ENCODE results near the gene LRIG2. TPM values are rescaled to one million over a fixed set of nuclear protein-coding genes. Genes with fewer than 3 reads are reported as not detected.

Gene LRIG2
- total and polyA plus RNA-seq, 5 donors = 4.3 to 11.1 (median 9.4) TPM

GRCh38 chr1:113128116-113128515 is 55.1 kb downstream of the LRIG2 start:
- no peaks in the 10 kb centered on the region for H3K9me3 ChIP-seq (ENCODE audit: control insufficient read depth, low read length)
- no peak overlapping the region for H3K27ac ChIP-seq (ENCODE audit: low read length)
- DNase-seq (no peak), ATAC-seq (no peak)
- intact Hi-C loops (cut with DNase I) = no loop called here
- 93% methylated on average over 2 of the region's 2 CpGs for WGBS
- no peaks in the 10 kb centered on the region for H3K27me3 ChIP-seq (ENCODE audit: control insufficient read depth, insufficient read depth)
- no peaks in the 10 kb centered on the region for H3K4me1 ChIP-seq (ENCODE audit: control insufficient read depth, insufficient read depth, low read length)
- no peak overlapping the region for H3K4me3 ChIP-seq (ENCODE audit: low read length)

GRCh38 chr1:113129529-113130185 is 56.7 kb downstream of the LRIG2 start:
- H3K27me3 ChIP-seq (ENCODE audit: control insufficient read depth, insufficient read depth) = no peaks in the 10 kb centered on the region
- ATAC-seq = peak; percentile 39 to 46
- H3K4me1 ChIP-seq (ENCODE audit: control insufficient read depth, insufficient read depth, low read length) = no peaks in the 10 kb centered on the region
- no peak overlapping the region for H3K27ac ChIP-seq (ENCODE audit: low read length)
- no peak overlapping the region for H3K4me3 ChIP-seq (ENCODE audit: low read length)
- intact Hi-C loops (cut with DNase I) = no loop called here
- H3K9me3 ChIP-seq (ENCODE audit: control insufficient read depth, low read length) = no peaks in the 10 kb centered on the region
- 82% methylated on average over 6 of the region's 6 CpGs for WGBS
- DNase-seq = peak in 1 of 3 donors; percentile 43

GRCh38 chr1:113133038-113133437 is 60.0 kb downstream of the LRIG2 start:
- whole genome bisulfite sequencing = 87% methylated on average over 4 of the region's 4 CpGs

GRCh38 chr1:113133759-113134158 is 60.8 kb downstream of the LRIG2 start:
- no peaks in the 10 kb centered on the region for H3K27me3 ChIP-seq (ENCODE audit: control insufficient read depth, insufficient read depth)
- DNase-seq (no peak), ATAC-seq (no peak)
- H3K4me1 ChIP-seq (ENCODE audit: control insufficient read depth, insufficient read depth, low read length) = no peaks in the 10 kb centered on the region
- H3K4me3 ChIP-seq (ENCODE audit: low read length) = no peak overlapping the region
- WGBS = 62% methylated on average over 2 of the region's 2 CpGs
- intact Hi-C loops (cut with DNase I) = no loop called here
- H3K9me3 ChIP-seq (ENCODE audit: control insufficient read depth, low read length) = no peaks in the 10 kb centered on the region
- no peak overlapping the region for H3K27ac ChIP-seq (ENCODE audit: low read length)

More at GRCh38 chr1:113133038-113133437, 60.0 kb downstream of the LRIG2 start:
- H3K4me3 ChIP-seq (ENCODE audit: low read length) = no peak overlapping the region
- no peaks in the 10 kb centered on the region for H3K27me3 ChIP-seq (ENCODE audit: control insufficient read depth, insufficient read depth)
- no peaks in the 10 kb centered on the region for H3K4me1 ChIP-seq (ENCODE audit: control insufficient read depth, insufficient read depth, low read length)
- intact Hi-C loops (cut with DNase I) = no loop called here
- ATAC-seq (no peak), DNase-seq (no peak)
- no peaks in the 10 kb centered on the region for H3K9me3 ChIP-seq (ENCODE audit: control insufficient read depth, low read length)
- no peak overlapping the region for H3K27ac ChIP-seq (ENCODE audit: low read length)

- Histone ChIP-seq H3K27ac (ENCODE audit: low read length) (no peak overlapping the region), H3K4me3 (ENCODE audit: low read length) (no peak overlapping the region), H3K9me3 (ENCODE audit: control insufficient read depth, low read length) (no peaks in the 10 kb centered on the region), H3K27me3 (ENCODE audit: control insufficient read depth, insufficient read depth) (no peaks in the 10 kb centered on the region), H3K4me1 (ENCODE audit: control insufficient read depth, insufficient read depth, low read length) (no peaks in the 10 kb centered on the region)
- ATAC-seq (no peak), DNase-seq (no peak)
- 76% methylated on average over 1 of the region's 1 CpG for WGBS
- intact Hi-C loops (cut with DNase I) = no loop called here
Measured at GRCh38 chr1:113135460-113135859, 62.5 kb downstream of the LRIG2 start.

GRCh38 chr1:113136476-113136875 is 63.5 kb downstream of the LRIG2 start:
- WGBS = 46% methylated on average over 1 of the region's 1 CpG
- intact Hi-C loops (cut with DNase I) = no loop called here

GRCh38 chr1:113137563-113137962 is 64.6 kb downstream of the LRIG2 start:
- ATAC-seq (no peak), DNase-seq (no peak)
- Histone ChIP-seq H3K4me3 (ENCODE audit: low read length) (no peak overlapping the region), H3K27ac (ENCODE audit: low read length) (no peak overlapping the region), H3K27me3 (ENCODE audit: control insufficient read depth, insufficient read depth) (no peaks in the 10 kb centered on the region), H3K9me3 (ENCODE audit: control insufficient read depth, low read length) (no peaks in the 10 kb centered on the region), H3K4me1 (ENCODE audit: control insufficient read depth, insufficient read depth, low read length) (peaks cover 6% of the 10 kb centered on the region)
- WGBS = 78% methylated on average over 3 of the region's 3 CpGs
- intact Hi-C loops (cut with DNase I) = no loop called here

More at GRCh38 chr1:113136476-113136875, 63.5 kb downstream of the LRIG2 start:
- Histone ChIP-seq H3K27ac (ENCODE audit: low read length) (no peak overlapping the region), H3K4me3 (ENCODE audit: low read length) (no peak overlapping the region), H3K4me1 (ENCODE audit: control insufficient read depth, insufficient read depth, low read length) (peaks cover 5% of the 10 kb centered on the region), H3K9me3 (ENCODE audit: control insufficient read depth, low read length) (no peaks in the 10 kb centered on the region), H3K27me3 (ENCODE audit: control insufficient read depth, insufficient read depth) (no peaks in the 10 kb centered on the region)
- DNase-seq (no peak), ATAC-seq (no peak)

- intact Hi-C loops (cut with DNase I) = no loop called here
- no peak overlapping the region for H3K4me3 ChIP-seq (ENCODE audit: low read length)
- no peak for DNase-seq
- H3K27me3 ChIP-seq (ENCODE audit: control insufficient read depth, insufficient read depth) = no peaks in the 10 kb centered on the region
- H3K9me3 ChIP-seq (ENCODE audit: control insufficient read depth, low read length) = no peaks in the 10 kb centered on the region
- H3K4me1 ChIP-seq (ENCODE audit: control insufficient read depth, insufficient read depth, low read length) = peaks cover 11% of the 10 kb centered on the region
- H3K27ac ChIP-seq (ENCODE audit: low read length) = no peak overlapping the region
- no peak for ATAC-seq
Measured at GRCh38 chr1:113138778-113139177, 65.8 kb downstream of the LRIG2 start.

- Histone ChIP-seq H3K27ac (ENCODE audit: low read length) (no peak overlapping the region), H3K9me3 (ENCODE audit: control insufficient read depth, low read length) (no peaks in the 10 kb centered on the region), H3K4me1 (ENCODE audit: control insufficient read depth, insufficient read depth, low read length) (peaks cover 11% of the 10 kb centered on the region), H3K27me3 (ENCODE audit: control insufficient read depth, insufficient read depth) (no peaks in the 10 kb centered on the region), H3K4me3 (ENCODE audit: low read length) (no peak overlapping the region)
- intact Hi-C loops (cut with DNase I) = loop anchor here (5.0 to 10.0 kb wide), 2 partner anchors 315 to 537 kb away; no protein-coding TSS in a partner anchor
- no peak for ATAC-seq
- no peak for DNase-seq
- 87% methylated on average over 1 of the region's 1 CpG for WGBS
Measured at GRCh38 chr1:113140176-113140575, 67.2 kb downstream of the LRIG2 start.

- no peaks in the 10 kb centered on the region for H3K9me3 ChIP-seq (ENCODE audit: control insufficient read depth, low read length)
- H3K27me3 ChIP-seq (ENCODE audit: control insufficient read depth, insufficient read depth) = no peaks in the 10 kb centered on the region
- no peak overlapping the region for H3K4me3 ChIP-seq (ENCODE audit: low read length)
- H3K27ac ChIP-seq (ENCODE audit: low read length) = peak overlapping the region; percentile 31
- intact Hi-C loops (cut with DNase I) = loop anchor here (5.0 to 10.0 kb wide), 2 partner anchors 314 to 536 kb away; no protein-coding TSS in a partner anchor
- 32% methylated on average over 13 of the region's 13 CpGs for WGBS
- ATAC-seq (peak; percentile 85 to 89), DNase-seq (peak; percentile 48 to 83 (median 69))
- peaks cover 11% of the 10 kb centered on the region for H3K4me1 ChIP-seq (ENCODE audit: control insufficient read depth, insufficient read depth, low read length)
Measured at GRCh38 chr1:113140588-113141446, 67.8 kb downstream of the LRIG2 start.

Data from right cardiac atrium (tissue), 5 donors.